Loucy (cell line): Measurements from ENCODE around the gene SPOP.

Source experiments
- H2AFZ ChIP-seq: fragments of 200-600 bp; sonication (generic); 2 replicates; pipeline ENCODE4 v1.6.0; 2016; ENCODE audit warnings: antibody characterized with exemption, mild to moderate bottlenecking, low read length, moderate library complexity
- H3F3A ChIP-seq: fragments of 200-600 bp; 2 replicates; pipeline ENCODE4 v1.6.0; 2016; ENCODE audit warnings: antibody characterized with exemption, low read depth, mild to moderate bottlenecking
- H3K27me3 ChIP-seq: fragments of 200-600 bp; sonication (generic); 2 replicates; pipeline ENCODE4 v1.6.1; 2014; ENCODE audit warnings: low read length, mild to moderate bottlenecking; ENCODE audit not compliant: insufficient read depth, poor library complexity, severe bottlenecking
- H3K36me3 ChIP-seq: fragments of 200-600 bp; sonication (generic); 2 replicates; pipeline ENCODE4 v1.6.1; 2016; ENCODE audit warnings: low read length; ENCODE audit not compliant: insufficient read depth
- H3K4me1 ChIP-seq: fragments of 200-600 bp; sonication (generic); 2 replicates; pipeline ENCODE4 v1.5.1; 2014; ENCODE audit warnings: low read length, mild to moderate bottlenecking; ENCODE audit not compliant: insufficient read depth, poor library complexity, severe bottlenecking
- H3K4me2 ChIP-seq: fragments of 200-600 bp; sonication (generic); 2 replicates; pipeline ENCODE4 v1.6.0; 2014; ENCODE audit warnings: antibody characterized with exemption, low read length, low read depth, mild to moderate bottlenecking; ENCODE audit not compliant: poor library complexity, severe bottlenecking
- H3K4me3 ChIP-seq: fragments of 200-600 bp; sonication (generic); 2 replicates; pipeline ENCODE4 v1.5.1; 2014; ENCODE audit warnings: low read length, mild to moderate bottlenecking, mixed read lengths; ENCODE audit not compliant: poor library complexity, severe bottlenecking
- H3K79me2 ChIP-seq: fragments of 200-600 bp; sonication (generic); 2 replicates; pipeline ENCODE4 v1.6.1; 2014; ENCODE audit warnings: low read length; ENCODE audit not compliant: insufficient read depth
- H3K9ac ChIP-seq: fragments of 200-600 bp; sonication (generic); 2 replicates; pipeline ENCODE4 v1.6.0; 2014; ENCODE audit warnings: mild to moderate bottlenecking, low read depth, low read length, moderate library complexity; ENCODE audit not compliant: poor library complexity, severe bottlenecking
- H3K9me2 ChIP-seq: fragments of 200-600 bp; sonication (generic); replicated peaks from 2 replicates; pipeline ENCODE4 v1.6.1; 2016; ENCODE audit warnings: low read depth, low read length, mixed read lengths
- H3K9me3 ChIP-seq: fragments of 200-600 bp; sonication (generic); 2 replicates; pipeline ENCODE4 v1.6.1; 2014; ENCODE audit warnings: mild to moderate bottlenecking, antibody characterized with exemption, low read length, low read depth; ENCODE audit not compliant: insufficient read depth
- H4K20me1 ChIP-seq: fragments of 200-600 bp; sonication (generic); 2 replicates; pipeline ENCODE4 v1.6.0; 2014; ENCODE audit warnings: antibody characterized with exemption, low read length, mild to moderate bottlenecking; ENCODE audit not compliant: insufficient read depth, poor library complexity, severe bottlenecking
- CTCF ChIP-seq: fragments of 200-600 bp; sonication (generic); conservative IDR thresholded peaks from 2 replicates; pipeline ENCODE4 v1.5.1; 2014; ENCODE audit warnings: mild to moderate bottlenecking, antibody characterized with exemption, low read length
- EZH2phosphoT487 ChIP-seq: fragments of 200-600 bp; IDR thresholded peaks from 2 replicates; pipeline ENCODE4 v1.6.1; 2018; ENCODE audit warnings: antibody characterized with exemption, mild to moderate bottlenecking, moderate library complexity, borderline replicate concordance

The SPOP gene

GRCh38 chr17:49624896-49625295, 53.0 kb downstream of the SPOP start:
- H3K36me3 ChIP-seq, result peaks cover 30% of the 10 kb centered on the region
- H3K27me3 ChIP-seq, result no peaks in the 10 kb centered on the region
- peaks cover 59% of the 10 kb centered on the region for H3K79me2 ChIP-seq
- no peak overlapping the region for H3K4me2 ChIP-seq
- H3K9me3 ChIP-seq, result no peaks in the 10 kb centered on the region
- no peak for TF ChIP-seq CTCF
- TF ChIP-seq EZH2phosphoT487, result no peak
- peaks cover 22% of the 10 kb centered on the region for H4K20me1 ChIP-seq
- H2AFZ ChIP-seq, result no peak overlapping the region
- no peaks in the 10 kb centered on the region for H3F3A ChIP-seq
- peaks cover 10% of the 10 kb centered on the region for H3K4me1 ChIP-seq
- no peaks in the 10 kb centered on the region for H3K9me2 ChIP-seq
- H3K9ac ChIP-seq, result no peak overlapping the region
- H3K4me3 ChIP-seq, result no peak overlapping the region

- TF ChIP-seq CTCF (no peak), EZH2phosphoT487 (no peak)
- no peak overlapping the region for H3K9ac ChIP-seq
- H3K4me1 ChIP-seq, result peaks cover 15% of the 10 kb centered on the region
- no peak overlapping the region for H3K4me2 ChIP-seq
- peaks cover 4% of the 10 kb centered on the region for H4K20me1 ChIP-seq
- no peak overlapping the region for H2AFZ ChIP-seq
- H3F3A ChIP-seq, result no peaks in the 10 kb centered on the region
- H3K36me3 ChIP-seq, result peaks cover 53% of the 10 kb centered on the region
- H3K27me3 ChIP-seq, result no peaks in the 10 kb centered on the region
- peaks cover 30% of the 10 kb centered on the region for H3K79me2 ChIP-seq
- H3K9me3 ChIP-seq, result no peaks in the 10 kb centered on the region
- no peak overlapping the region for H3K4me3 ChIP-seq
- no peaks in the 10 kb centered on the region for H3K9me2 ChIP-seq
Measured at GRCh38 chr17:49621946-49622529, 55.9 kb downstream of the SPOP start.

- Histone ChIP-seq H3K9me2 (no peaks in the 10 kb centered on the region), H3K27me3 (no peaks in the 10 kb centered on the region), H3K4me3 (no peak overlapping the region), H2AFZ (no peak overlapping the region), H4K20me1 (peaks cover 4% of the 10 kb centered on the region), H3K79me2 (peaks cover 29% of the 10 kb centered on the region), H3K36me3 (peaks cover 59% of the 10 kb centered on the region), H3K4me2 (no peak overlapping the region), H3F3A (no peaks in the 10 kb centered on the region), H3K9ac (no peak overlapping the region), H3K4me1 (peaks cover 15% of the 10 kb centered on the region), H3K9me3 (no peaks in the 10 kb centered on the region)
- no peak for TF ChIP-seq CTCF
Measured at GRCh38 chr17:49621420-49621819, 56.5 kb downstream of the SPOP start.
